ENCODE results near the gene ABCA7.

The ABCA7 gene

GRCh38 chr19:1058112-1058511, 18.2 kb downstream of the ABCA7 start:
- DNase-seq, result no peak

GRCh38 chr19:1060689-1061088, 20.8 kb downstream of the ABCA7 start:
- DNase-seq, result no peak

GRCh38 chr19:1061987-1062386, 22.1 kb downstream of the ABCA7 start:
- DNase-seq, result no peak

- DNase-seq, result no peak
Measured at GRCh38 chr19:1062387-1063029, 22.6 kb downstream of the ABCA7 start.

- DNase-seq, result no peak
Measured at GRCh38 chr19:1063030-1063908, 23.4 kb downstream of the ABCA7 start.

GRCh38 chr19:1063909-1064660, 24.2 kb downstream of the ABCA7 start:
- no peak for DNase-seq

GRCh38 chr19:1064661-1065605, 25.0 kb downstream of the ABCA7 start:
- DNase-seq, result peak; percentile 79

- DNase-seq, result no peak
Measured at GRCh38 chr19:1065606-1066109, 25.8 kb downstream of the ABCA7 start.

GRCh38 chr19:1066251-1066747, 26.4 kb downstream of the ABCA7 start:
- DNase-seq, result no peak

- DNase-seq, result no peak
Measured at GRCh38 chr19:1066748-1067340, 26.9 kb downstream of the ABCA7 start, which contains the start of gene ARHGAP45. ARHGAP45 (plus strand) TSS chr19:1067167; CDS start chr19:1067406, 239 bp downstream.

GRCh38 chr19:1067341-1067957, 27.5 kb downstream of the ABCA7 start:
- no peak for DNase-seq

- no peak for DNase-seq
Measured at GRCh38 chr19:1068009-1069001, 28.4 kb downstream of the ABCA7 start.

GRCh38 chr19:1069009-1069779, 29.3 kb downstream of the ABCA7 start:
- DNase-seq, result no peak

GRCh38 chr19:1070576-1070930, 30.6 kb downstream of the ABCA7 start:
- no peak for DNase-seq

- no peak for DNase-seq
Measured at GRCh38 chr19:1070931-1071791, 31.3 kb downstream of the ABCA7 start.

GRCh38 chr19:1072371-1073015, 32.6 kb downstream of the ABCA7 start:
- DNase-seq, result no peak

All from eye (tissue), 1 donor.